Middle frontal gyrus (tissue), 1 donor: ENCODE data around the gene PACSIN3.
A peak's percentile ranks its signal among the peaks of the same experiment; 100 is the strongest.
"Not testable (repeated sequence)": the region's sequence is repeated elsewhere in the genome, so short reads cannot be mapped to it uniquely, and the experiment has no call there.

Source experiments
- DNase-seq: peaks from one replicate; pipeline ENCODE4 v3.0.0-alpha.2; 2015; ENCODE audit warnings: low spot score; ENCODE audit errors: extremely low spot score

Gene PACSIN3

GRCh38 chr11:47186076-47186699 is at the start of gene PACSIN3:
Gene PACSIN3 (minus strand): TSS chr11:47186434. CDS start chr11:47182727, 3,707 bp downstream.
- DNase-seq = no peak

DNA sequence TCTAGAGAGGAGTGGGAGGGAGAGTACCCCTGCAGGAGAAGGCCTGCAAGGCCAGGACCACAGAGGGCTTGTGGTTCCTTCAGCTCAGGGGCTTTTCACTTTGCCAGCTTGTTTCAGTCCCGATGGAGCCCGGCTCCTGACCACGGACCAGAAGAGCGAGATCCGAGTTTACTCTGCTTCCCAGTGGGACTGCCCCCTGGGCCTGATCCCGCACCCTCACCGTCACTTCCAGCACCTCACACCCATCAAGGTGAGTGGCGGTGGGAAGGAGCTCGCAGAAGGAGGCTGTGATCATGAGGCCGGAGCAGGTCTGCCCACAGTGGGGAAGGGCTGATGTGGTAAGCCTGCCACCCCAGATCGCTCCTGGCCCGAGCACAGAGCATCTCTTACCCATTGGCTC is 48.9 kb upstream of the PACSIN3 start:
- no peak for DNase-seq

- no peak for DNase-seq
Measured at GRCh38 chr11:47234669-47235100, 48.5 kb upstream of the PACSIN3 start.

DNA sequence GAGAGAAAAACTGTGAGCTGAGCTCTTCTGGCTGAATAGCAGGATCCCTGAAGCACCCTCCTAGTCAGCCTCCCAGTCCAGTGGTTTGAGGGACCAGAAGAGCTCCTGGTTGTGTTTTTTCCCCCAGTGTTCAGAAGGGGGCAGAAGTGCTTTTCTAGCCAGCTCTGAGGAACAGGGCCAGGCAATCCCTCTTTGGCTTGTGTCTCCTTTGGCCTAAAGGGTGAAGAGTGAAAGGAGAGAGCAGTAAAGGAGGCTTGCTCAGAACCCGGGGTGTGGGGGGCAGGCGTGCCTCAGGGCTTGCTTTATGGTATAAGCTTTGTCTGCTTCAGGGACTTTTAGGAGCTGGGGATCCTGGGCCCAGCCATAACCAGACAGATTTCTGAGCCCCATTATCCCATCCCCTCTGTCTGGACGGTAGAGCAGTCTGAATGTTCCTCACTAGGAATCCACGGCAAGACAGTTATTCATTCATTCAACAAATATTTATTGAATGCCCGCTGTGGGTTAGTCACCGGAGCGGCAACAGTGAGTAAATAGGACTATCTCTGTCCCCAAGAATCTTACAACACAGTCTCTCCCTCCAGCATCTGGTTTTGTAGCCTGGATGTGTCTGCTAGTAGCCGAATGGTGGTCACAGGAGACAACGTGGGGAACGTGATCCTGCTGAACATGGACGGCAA is 47.9 kb upstream of the PACSIN3 start:
- DNase-seq = no peak

DNA sequence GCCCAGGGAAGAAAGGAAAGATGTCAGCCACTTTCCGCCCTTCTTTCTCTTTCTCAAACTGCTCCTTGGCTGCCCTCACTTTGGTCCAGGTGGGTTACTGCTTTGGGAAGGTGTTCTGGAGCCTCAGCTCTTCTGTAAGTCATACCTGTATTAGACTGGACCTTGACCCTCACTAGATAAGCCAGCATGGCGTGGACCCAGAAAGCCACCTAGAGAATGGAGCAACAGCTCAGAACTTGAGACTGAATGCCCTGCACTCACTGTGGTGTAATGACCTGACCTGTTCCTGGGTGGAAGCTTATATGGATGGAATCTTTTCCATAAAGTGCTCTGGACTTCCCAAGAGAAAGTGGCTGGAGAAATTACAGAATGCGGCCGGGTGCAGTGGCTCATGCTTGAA is 46.8 kb upstream of the PACSIN3 start:
- DNase-seq = no peak

DNA sequence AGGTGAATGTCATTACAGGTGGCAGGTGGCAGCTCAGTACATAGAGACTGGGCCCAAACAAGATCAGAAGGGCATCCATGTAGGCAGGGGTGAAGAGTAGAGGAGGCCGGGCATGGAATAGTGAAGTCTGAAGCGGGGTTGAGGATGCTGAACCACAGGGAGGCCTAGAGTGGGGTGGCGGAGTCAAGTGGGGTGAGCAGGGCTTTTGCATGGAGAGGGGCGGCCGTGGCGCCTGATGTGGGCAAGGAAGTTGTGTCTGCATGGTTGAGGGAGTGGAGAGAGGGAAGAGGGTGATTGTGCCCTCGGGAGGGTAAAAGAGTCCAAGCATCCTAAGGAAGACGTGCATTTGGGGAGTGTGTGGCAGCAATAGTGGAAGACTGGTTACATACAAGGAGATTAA is 42.9 kb upstream of the PACSIN3 start:
- DNase-seq = no peak

DNA sequence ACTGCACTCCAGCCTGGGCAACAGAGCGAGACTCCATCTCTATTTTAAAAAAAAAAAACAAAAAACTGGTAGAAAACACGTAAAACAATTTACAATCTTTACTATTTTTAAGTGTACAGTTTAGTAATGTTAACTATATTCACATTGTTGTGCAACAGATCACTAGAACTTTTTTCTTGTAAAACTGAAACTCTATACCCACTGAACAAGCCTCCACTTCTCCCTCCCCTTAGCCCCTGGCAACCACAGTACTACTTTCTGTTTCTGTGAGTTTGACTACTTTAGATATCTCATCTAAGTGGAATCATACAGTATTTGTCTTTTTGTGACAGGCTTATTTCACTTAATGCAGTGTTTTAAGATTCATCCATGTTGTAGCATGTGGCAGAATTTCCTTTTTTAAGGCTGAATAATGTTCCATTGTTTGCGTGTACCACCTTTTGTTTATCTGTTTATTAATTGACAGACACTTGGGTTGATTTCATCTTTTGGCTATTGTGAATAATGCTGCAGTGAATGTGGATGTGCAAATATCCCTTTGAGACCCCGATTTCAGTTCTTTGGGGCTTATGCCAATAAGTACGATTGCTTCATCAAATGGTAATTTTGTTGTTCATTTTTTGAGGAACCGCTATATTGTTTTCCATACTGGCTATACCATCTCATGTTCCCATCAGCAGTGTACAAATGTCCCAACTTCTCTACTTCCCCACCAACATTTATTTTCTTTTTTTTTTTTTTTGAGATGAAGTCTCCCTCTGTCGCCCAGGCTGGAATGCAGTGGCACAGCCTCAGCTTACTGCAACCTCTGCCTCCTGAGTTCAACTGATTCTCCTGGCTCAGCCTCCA is 39.5 kb upstream of the PACSIN3 start:
- DNase-seq = no peak

DNA sequence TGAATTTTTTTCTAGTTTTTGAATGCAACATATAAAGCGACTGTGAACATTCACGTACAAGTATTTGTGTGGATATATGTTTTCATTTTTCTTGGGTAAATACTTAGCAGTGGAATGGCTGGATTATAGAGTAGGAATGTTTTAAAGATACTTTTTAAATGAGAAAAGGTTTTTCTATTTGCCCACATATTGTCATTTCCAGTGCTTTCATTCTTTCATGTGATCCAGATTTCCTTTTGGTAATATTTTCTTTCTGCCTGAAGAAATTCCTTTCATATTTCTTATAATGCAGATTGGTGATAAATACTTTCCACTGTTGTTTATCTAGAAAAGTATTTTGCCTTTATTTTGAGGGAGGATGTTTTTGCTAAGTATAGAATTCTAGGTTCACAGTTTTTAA is 36.5 kb upstream of the PACSIN3 start:
- no peak for DNase-seq

- no peak for DNase-seq
Measured at GRCh38 chr11:47220401-47220821, 34.2 kb upstream of the PACSIN3 start.

DNA sequence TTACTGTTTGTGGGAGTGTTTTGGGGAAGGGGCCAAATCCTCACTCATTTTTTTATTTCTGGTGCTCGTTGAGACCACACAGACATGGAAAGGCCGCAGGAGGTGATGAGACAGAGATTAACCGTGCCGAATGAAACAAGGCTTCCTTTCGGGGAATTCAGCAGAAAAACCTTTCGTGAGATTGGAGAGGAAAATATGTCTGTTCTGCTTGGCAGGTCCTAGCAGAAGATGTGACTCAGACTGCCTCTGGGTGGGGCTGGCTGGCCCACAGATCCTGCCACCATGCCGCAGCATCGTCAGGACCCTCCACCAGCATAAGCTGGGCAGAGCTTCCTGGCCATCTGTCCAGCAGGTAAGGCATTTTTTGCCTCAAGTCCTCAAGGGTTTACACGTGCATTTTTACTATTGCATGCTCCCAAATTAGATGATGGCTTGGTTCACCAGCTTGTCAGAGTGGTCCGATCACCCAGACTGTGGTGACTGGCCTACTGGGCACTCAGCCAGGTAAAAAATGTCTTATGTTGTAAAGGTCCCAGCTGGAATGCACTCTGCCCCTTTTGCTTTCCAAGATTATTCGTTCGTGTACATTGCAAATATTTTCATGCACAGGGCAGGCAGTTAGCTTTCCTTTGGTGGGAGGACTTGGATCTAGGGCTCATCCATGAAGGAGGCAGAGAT is 30.0 kb upstream of the PACSIN3 start:
- DNase-seq = peak; percentile 18

DNA sequence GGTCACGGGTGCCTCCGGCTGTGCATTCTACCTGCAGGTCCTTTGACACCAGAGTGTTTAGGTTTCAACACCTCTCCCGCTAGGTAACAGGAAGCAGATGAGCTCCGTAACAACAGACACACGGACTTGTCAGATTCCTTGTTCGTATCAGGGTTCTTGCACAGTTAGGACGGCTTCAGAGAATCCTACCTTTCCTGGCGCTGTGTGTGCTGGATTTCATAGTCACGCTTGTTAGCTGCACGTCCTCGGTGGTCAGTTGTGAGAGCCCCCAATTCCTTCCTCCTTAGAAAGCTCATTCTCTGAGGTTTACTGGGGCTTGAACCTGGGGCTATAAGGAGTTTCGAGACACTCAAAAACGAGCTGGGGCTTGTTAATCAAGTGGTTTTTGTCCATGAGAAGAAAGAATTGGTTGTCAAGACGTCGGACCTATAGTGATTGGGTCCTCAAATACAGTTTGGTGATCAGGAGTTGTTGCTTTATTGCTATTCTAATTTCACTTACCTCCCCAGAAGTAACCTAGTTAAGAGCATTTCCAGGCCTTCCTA is 29.2 kb upstream of the PACSIN3 start:
- DNase-seq = no peak

DNA sequence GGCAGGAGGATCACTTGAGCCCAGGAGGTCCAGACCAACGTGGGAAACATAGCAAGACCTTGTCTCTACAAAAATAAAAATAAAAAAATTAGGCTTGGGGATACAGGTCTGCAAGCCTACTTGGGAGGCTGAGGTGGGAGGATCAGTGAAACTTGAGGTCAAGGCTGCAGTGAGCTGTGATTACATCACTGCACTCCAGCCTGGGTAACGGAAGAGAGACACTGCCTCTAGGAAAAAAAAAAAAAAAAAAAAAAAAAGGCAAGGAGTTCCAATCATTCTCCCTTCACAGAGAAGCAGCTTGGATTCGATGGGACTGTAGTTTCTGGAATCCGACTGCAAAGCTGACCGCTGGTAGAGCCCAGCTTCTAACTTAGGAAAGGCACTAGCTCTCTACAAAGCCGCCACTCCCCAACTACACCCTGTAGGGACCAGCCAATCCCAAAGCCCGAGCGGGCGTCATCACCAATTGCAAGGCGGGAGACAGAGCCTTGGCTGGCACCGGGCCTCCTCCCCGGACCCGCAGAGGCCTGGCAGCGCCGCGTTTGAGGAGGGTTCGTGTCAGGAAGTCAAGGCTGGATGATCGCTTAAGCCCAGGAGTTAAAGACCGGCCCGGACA is 27.8 kb upstream of the PACSIN3 start:
- DNase-seq = peak; percentile 88

DNA sequence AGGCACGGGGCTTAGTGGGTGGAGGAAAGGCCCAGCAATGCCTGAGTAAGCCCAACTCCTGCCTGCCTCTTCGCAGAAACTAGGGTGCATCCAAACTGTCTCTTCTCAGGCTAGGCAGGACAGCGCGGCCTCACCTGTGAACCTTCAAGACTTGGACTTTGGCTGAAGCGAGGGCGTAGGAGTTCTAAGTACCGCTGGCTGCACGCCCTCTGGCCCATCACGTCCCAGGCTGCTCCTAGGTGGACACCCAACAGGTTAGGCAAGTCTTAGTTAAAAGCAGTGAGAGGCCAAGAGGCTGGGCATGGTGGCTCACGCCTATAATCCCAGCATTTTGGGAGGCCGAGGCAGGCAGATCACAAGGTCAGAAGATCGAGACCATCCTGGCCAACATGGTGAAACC is 26.7 kb upstream of the PACSIN3 start:
- no peak for DNase-seq

DNA sequence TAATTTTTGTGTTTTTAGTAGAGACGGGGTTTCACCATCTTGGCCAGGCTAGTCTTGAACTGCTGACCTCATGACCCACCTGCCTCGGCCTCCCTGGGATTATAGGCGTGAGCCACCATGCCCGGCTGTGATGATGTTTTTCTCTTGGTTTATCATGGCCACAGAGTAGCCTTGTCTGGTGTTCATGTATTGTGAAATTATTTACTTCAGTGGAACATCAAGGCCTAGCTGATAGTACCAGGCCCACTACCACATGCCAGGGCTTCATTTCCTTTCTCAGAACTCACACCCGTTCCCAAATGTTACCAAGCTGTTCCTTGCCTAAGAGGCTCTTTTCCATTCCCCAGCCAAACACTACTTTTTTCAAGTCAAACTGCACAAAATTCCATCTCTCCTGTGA is 22.4 kb upstream of the PACSIN3 start:
- DNase-seq = no peak

DNA sequence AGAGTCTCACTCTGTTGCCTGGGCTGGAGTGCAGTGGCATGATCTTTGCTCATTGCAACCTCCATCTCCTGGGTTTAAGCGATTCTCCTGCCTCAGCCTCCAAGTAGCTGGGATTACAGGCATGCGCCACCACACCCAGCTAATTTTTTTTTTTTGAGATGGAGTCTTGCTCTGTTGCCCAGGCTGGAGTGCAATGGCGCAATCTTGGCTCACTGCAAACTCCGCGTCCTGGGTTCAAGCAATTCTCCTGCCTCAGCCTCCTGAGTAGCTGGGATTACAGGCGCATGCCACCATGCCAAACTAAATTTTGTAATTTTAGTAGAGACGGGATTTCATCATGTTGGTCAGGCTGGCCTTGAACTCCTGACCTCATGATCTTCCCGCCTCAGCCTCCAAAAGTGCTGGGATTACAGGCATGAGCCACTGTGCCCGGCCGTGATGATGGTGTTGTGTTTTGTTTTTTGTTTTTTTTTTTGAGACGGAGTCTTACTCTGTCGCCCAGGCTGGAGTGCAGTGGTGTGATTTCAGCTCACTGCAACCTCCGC is 21.8 kb upstream of the PACSIN3 start:
- DNase-seq = not testable (repeated sequence)

- no peak for DNase-seq
Measured at GRCh38 chr11:47207459-47207858, 21.2 kb upstream of the PACSIN3 start.

GRCh38 chr11:47206577-47206976 is 20.3 kb upstream of the PACSIN3 start:
- not testable (repeated sequence) for DNase-seq

DNA sequence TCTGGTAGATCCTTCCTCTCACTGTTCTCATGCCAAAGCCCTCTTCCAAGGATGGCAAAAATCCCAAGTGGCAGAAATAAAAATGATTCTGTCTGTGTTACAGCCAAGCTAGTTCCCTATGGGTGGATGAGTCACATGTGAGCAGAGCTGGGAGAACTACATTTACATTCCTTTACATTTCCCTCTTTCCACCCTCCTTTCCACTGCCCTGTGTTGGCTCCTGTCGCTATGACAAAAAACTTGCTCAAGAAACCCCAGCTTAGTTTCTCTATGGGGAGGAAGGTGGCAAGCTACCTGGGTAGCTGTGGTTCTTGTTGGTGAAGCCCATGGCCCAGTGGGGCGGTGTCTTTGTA is 18.4 kb upstream of the PACSIN3 start:
- DNase-seq = peak; percentile 52

GRCh38 chr11:47202576-47202975 is 16.3 kb upstream of the PACSIN3 start:
- no peak for DNase-seq

DNA sequence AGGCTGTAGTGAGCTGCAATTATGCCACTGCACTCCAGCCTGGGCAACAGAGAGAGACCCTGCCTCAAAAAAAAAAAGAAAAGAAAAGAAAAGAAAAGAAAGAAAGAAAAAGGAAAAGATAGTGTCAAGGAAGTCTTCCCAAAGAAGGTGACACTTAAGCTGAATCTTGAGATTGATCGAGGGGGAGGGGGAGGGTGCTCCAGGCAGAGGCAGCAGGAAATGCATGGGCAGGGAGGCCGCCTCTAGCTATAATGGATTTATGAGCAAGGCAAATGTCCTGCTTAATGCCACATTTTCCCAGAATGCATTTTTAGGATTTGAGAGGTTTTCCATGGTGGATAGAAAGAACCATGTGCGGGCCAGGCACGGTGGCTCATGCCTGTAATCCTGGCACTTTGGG is 14.8 kb upstream of the PACSIN3 start:
- no peak for DNase-seq

DNA sequence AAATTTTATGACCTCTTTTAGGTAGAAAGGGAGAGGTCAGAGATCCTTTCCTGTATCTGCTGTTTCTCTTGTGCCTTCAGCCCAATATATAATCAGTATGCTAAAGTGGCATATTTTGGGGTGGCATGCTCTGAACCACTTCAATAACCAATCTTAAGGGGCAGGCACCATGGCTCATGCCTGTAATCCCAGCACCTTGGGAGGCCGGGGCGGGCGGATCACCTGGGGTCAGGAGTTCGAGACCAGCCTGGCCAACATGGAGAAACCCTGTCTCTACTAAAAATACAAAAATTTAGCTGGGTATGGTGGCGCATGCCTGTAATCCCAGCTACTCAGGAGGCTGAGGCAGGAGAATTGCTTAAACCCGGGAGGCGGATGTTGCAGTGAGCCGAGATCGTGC is 11.9 kb upstream of the PACSIN3 start:
- not testable (repeated sequence) for DNase-seq
